Stimulated activated CD4-positive, alpha-beta T cell treated with anti-CD3 and anti-CD28 coated beads, Interleukin-15, amount 100 ng/mL, for 1 hour (primary cell): ENCODE results near the gene DIDO1.
"Not testable (repeated sequence)": the region's sequence is repeated elsewhere in the genome, so short reads cannot be mapped to it uniquely, and the experiment has no call there.

Source experiments
- DNase-seq, 2 donors: peaks; one replicate each; pipeline ENCODE4 v3.0.0-alpha.2; 2020; ENCODE audit warnings: low read depth in 1 of 2, low spot score in 1 of 2

Gene DIDO1

DNA sequence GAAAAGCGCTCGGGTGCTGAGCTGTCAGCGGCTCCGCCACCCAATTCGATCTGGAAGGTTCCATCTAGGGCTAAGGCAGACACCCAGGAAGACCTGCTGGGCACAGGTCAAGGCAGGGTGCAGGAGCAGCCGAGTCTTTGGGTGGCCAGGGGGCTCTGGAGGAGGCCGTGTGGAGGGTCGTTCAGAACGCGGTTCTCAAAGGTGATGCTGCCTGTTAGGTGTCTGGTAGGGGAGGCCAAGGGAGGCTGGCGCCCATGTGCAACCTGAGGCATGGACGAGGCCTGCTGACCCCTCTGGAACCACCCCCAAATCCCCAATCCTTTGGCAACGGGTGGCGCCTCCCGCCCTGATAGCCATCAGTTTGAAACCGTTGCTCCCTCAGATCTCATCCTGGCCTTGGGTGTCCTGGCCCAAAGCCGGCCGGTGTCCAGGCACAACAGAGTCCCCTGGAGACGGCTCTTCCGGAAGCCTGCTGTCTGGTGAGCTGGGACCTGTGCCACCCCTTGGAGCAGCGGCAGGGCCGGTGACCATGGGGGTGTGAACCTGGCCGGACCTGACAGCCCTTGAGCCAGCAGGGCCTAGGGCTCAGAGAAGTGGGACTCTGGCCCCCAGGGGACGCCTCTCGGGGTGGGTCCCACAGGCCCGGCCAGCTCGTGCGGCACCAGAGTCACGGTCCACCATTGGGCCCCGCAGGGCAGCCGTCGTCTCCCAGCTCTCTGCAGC is 36.7 kb upstream of the DIDO1 start:
- DNase-seq = no peak

DNA sequence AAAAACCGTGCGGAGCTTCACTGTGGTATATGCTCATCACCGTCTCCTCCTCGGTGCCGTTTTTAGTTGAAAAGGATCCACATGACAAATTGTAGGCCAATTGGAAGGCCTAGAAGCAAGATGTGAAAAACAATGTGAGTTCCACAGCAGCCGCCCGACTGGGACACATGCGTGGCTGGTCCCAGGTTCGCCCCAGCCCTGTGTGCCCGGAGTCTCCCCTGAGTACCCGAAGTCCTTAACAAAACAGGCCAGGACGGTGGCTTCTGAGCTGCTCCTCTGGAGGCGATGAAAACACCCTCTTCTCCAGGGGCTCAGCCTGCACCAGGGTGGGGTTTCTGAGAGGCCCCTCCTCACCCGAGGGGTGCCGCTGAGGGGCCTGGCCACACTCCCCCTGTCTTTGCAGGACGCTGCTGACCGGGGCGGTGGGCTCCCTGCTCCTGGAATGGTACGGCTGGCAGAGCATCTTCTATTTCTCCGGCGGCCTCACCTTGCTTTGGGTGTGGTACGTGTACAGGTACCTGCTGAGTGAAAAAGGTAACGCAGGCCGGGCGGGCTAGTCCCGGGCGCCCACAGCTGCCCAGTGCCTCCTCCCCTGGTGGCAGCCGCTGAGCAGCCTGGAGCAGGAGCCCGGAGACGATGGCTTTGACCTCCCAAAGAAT is 36.0 kb upstream of the DIDO1 start:
- no peak for DNase-seq

GRCh38 chr20:62961799-62962198 is 35.5 kb upstream of the DIDO1 start:
- no peak for DNase-seq

GRCh38 chr20:62961310-62961783 is 35.0 kb upstream of the DIDO1 start:
- DNase-seq = no peak

- not testable (repeated sequence) for DNase-seq
Observed at GRCh38 chr20:62960446-62961309, 34.4 kb upstream of the DIDO1 start.

DNA sequence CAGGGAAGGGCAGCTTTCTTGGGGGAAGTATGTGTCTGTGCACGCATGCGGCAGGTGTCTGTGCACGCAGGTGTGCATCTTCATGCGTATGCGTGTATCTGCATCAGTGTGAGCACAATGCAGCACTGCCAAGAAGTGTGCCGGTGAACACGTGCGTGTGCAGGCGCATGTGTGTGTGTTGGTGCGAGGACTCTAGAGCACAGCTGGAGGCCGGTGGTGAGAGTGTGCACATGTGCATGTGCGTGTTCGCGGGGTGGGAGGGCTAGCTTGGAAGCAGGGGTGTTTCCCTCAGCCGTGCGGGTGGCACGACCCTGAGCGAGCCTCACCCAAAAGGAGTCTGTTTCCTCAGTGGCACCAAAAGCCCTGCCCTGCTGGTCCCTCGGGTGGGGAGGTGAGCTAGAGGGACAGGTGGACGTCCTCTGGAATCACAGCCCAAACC is 33.7 kb upstream of the DIDO1 start:
- DNase-seq = no peak

DNA sequence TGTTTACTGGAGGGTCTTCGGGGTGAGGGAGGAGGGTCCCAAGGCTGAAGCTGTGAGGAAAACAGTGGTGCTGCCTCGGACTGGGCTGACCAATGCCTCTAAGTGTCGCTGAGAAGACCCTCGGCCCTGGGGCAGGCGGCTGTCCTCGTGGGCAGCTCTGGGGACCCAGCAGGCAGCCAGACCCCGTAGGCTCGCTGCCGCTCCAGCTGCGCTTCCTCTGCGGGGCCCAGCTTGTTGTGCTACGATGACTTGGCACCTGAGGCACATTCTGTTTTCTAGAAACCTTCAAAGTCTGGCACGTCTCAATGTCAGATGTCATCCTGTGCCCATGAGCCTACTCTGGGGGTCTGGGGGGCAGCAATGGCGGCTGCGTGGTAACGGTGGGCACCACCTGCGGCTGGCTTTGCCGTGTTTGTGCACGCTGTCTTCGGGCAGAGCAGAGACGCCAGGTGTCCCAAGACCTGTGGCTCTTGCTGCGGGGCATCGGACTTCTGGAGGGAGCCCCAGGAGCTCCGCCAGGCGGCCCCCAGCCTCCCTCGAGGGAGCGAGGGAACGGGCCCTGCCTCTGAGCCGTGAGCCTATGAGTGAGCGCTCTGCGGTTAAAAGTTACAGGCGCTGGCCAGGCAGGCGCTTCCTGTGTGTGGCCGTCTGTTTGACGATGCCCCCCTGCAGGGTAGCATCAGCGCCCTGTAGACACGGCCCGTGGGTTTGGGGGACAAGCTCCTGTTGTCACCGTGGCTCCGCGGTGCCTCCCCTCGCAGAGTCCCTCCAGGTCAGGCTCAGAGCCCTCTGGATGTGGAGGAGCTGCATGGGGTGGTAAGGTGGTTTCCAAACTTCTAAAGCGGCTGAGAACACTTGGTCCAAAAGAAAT is 33.0 kb upstream of the DIDO1 start:
- DNase-seq = no peak

DNA sequence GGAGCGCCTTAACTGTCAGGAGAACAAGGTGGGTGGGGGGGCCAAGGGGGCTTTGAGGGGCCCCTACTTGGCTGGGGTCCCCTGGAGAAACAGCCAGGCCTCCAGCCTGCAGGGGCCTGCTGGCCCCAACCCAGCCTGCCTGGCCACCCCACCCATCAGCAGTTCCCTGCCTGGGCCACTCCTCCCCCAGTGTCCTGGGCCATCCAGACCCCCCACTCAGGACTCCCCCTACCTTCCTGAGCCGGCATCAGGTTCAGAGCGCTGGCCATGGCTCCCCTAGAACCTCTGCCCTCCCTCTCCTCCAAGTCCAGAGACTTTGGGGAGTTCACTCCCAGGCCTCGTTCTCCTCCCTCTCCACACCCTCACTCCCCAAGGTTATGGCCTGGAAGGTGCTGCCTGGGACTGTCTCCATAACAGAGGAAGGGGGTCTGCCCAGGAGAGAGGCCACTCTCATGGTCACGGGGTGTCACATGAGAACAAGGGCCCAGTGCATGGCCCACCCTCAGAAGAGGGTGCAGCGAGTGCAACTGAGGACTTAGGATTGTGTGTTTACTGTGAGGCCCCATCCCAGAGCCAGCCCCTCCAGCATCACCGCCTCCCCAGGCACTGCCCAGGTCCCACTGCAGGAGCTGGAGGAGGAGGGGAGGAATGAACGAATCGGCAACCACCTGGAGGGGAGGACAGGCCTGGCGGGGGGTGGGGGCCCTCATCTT is 32.2 kb upstream of the DIDO1 start:
- no peak for DNase-seq

- DNase-seq = no peak
Observed at GRCh38 chr20:62957136-62958117, 31.1 kb upstream of the DIDO1 start.

- no peak for DNase-seq
Observed at GRCh38 chr20:62956387-62957135, 30.3 kb upstream of the DIDO1 start.

DNA sequence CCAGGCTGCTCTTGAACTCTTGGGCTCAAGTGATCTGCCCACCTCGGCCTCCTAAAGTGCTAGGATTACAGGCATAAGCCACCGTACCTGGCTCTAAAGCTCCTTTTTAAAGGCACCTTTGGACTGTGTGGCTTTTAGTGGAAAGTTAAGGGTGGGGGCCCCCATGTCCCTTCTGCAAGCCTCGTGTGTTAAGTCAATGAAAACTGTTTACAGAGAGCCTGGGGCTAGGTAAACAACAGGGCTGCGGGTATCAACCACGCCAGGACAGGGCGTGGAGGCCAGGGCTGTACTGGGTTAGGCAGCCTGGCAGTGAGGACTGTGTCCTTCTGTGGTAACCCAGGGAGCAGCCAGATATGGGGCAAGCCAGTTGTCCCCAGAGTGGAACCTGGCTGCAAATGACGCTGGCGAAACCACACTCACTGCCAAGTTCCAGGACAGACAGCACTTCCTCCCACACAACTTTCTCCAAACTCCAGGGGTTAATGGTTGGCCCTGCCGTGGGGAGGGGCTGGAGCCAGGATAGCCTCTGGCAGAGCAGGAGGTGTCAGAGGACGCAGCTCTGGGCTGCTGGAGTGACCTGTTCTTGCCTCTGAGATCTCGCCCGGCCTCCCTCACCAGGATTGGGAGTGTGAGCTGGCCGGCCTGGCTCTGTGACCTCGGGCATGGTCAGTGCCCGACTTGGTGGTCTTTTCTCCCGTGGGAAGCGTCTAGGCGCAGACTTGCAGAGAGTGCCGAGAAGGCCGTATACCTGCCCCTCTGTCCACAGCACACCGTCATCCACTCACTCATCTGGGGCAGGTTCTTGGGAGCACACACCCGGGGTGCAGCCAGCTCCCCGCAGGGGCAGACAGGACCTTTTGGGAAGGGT is 29.4 kb upstream of the DIDO1 start:
- DNase-seq = no peak

GRCh38 chr20:62953839-62954703 is 27.8 kb upstream of the DIDO1 start:
- DNase-seq = peak in 1 of 2 donors; percentile 47

GRCh38 chr20:62952968-62953838 is 26.9 kb upstream of the DIDO1 start:
- no peak for DNase-seq

DNA sequence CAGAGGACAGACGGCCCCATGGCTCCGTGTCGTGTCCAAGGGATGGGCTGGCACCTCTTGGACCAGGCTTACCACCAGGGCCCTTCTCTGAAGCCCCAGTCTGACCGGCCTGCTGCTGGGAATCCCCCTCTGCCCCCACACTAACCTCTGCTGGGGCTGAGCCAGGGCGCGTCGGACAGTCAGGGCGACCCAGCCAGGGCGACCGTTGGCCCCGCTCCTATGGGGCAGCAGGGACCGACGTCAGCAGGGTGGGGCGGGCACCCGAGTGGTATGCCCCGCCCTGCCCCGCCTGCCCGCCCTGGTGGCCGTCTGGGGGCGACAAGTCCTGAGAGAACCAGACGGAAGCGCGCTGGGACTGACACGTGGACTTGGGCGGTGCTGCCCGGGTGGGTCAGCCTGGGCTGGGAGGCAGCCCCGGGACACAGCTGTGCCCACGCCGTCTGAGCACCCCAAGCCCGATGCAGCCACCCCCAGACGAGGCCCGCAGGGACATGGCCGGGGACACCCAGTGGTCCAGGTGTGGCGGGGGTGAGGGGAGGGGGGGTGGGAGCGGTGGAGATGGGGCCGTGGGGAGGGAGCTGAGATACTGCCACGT is 26.2 kb upstream of the DIDO1 start, which contains the start of gene SLC17A9:
Gene SLC17A9, plus strand, starts transcription at position 337 of the 595 bp plus-strand sequence. Its CDS starts 122 bp downstream, at position 459.
- DNase-seq = no peak

GRCh38 chr20:62951896-62952372 is 25.6 kb upstream of the DIDO1 start:
- DNase-seq = no peak
